Mesenchymal stem cell (in vitro differentiated cells and primary cell): ENCODE results near the gene PSMD8.

Source experiments
- DNase-seq: peaks from one replicate; pipeline ENCODE4 v3.0.0-alpha.2; 2013
- H2AFZ ChIP-seq: one replicate; pipeline ENCODE4 v1.6.1; 2013; ENCODE audit warnings: low read depth, mild to moderate bottlenecking, control low read depth, inconsistent platforms, low read length, moderate library complexity
- H2AK5ac ChIP-seq: 2 replicates; pipeline ENCODE4 v1.6.1; 2013; ENCODE audit warnings: low read length, moderate library complexity, mild to moderate bottlenecking, inconsistent platforms; ENCODE audit not compliant: severe bottlenecking
- H2BK120ac ChIP-seq: one replicate; pipeline ENCODE4 v1.6.1; 2013; ENCODE audit warnings: low read depth, mild to moderate bottlenecking, inconsistent platforms, low read length, moderate library complexity
- H2BK12ac ChIP-seq, 2 experiments: one replicate each; pipeline ENCODE4 v1.6.1; 2013; ENCODE audit warnings: inconsistent platforms in 2 of 2, low read length in 2 of 2, mild to moderate bottlenecking in 2 of 2, moderate library complexity in 2 of 2, control low read depth in 1 of 2
- H2BK15ac ChIP-seq: one replicate; pipeline ENCODE4 v1.6.1; 2013; ENCODE audit warnings: mild to moderate bottlenecking, low read depth, inconsistent platforms; ENCODE audit not compliant: poor library complexity, severe bottlenecking
- H2BK5ac ChIP-seq: 2 replicates; pipeline ENCODE4 v1.6.1; 2013; ENCODE audit warnings: low read depth, mild to moderate bottlenecking, low read length, control low read depth, inconsistent platforms; ENCODE audit not compliant: poor library complexity, severe bottlenecking
- H3K14ac ChIP-seq, 2 experiments: one replicate each; pipeline ENCODE4 v1.6.1; 2013; ENCODE audit warnings: inconsistent platforms in 2 of 2, low read length in 2 of 2, control low read depth in 1 of 2, mild to moderate bottlenecking in 1 of 2, moderate library complexity in 1 of 2
- H3K18ac ChIP-seq, 2 experiments: one replicate each; pipeline ENCODE4 v1.6.1; 2013; ENCODE audit warnings: inconsistent platforms in 2 of 2, low read length in 2 of 2, control low read depth in 1 of 2, low read depth in 1 of 2, mild to moderate bottlenecking in 1 of 2
- H3K23ac ChIP-seq, 2 experiments: one replicate each; pipeline ENCODE4 v1.6.1; 2013; ENCODE audit warnings: inconsistent platforms in 2 of 2, low read length in 2 of 2, mild to moderate bottlenecking in 2 of 2, moderate library complexity in 2 of 2, control low read depth in 1 of 2
- H3K27ac ChIP-seq: 2 replicates; pipeline ENCODE4 v1.5.1; 2013; ENCODE audit warnings: mild to moderate bottlenecking, moderate library complexity, low read length, control low read depth, inconsistent platforms; ENCODE audit not compliant: poor library complexity, severe bottlenecking
- H3K27me3 ChIP-seq, 2 experiments: 2 replicates each; pipeline versions ENCODE4 v1.6.1 to v1.7.0; 2013; ENCODE audit warnings: low read length in 2 of 2, mild to moderate bottlenecking in 2 of 2, moderate library complexity in 2 of 2, control low read depth in 1 of 2, inconsistent platforms in 1 of 2; ENCODE audit not compliant: control insufficient read depth in 1 of 2, insufficient read depth in 1 of 2
- H3K36me3 ChIP-seq, 2 experiments: 2 replicates each; pipeline versions ENCODE4 v1.6.1 to v1.7.0; 2013; ENCODE audit warnings: low read length in 2 of 2, control low read depth in 1 of 2, inconsistent platforms in 1 of 2, low read depth in 1 of 2, mild to moderate bottlenecking in 1 of 2; ENCODE audit not compliant: insufficient read depth in 2 of 2, control insufficient read depth in 1 of 2
- H3K4ac ChIP-seq, 2 experiments: one replicate each; pipeline ENCODE4 v1.6.1; 2013; ENCODE audit warnings: inconsistent platforms in 2 of 2, low read length in 2 of 2, mild to moderate bottlenecking in 2 of 2, moderate library complexity in 2 of 2, control low read depth in 1 of 2, low read depth in 1 of 2
- H3K4me1 ChIP-seq: 2 replicates; pipeline ENCODE4 v1.6.1; 2013; ENCODE audit warnings: low read depth, low read length, control low read depth; ENCODE audit not compliant: control insufficient read depth, insufficient read depth
- H3K4me2 ChIP-seq: 2 replicates; pipeline ENCODE4 v1.6.1; 2013; ENCODE audit warnings: low read length, mild to moderate bottlenecking, inconsistent platforms; ENCODE audit not compliant: poor library complexity, severe bottlenecking
- H3K4me3 ChIP-seq, 2 experiments: 2 replicates each; pipeline versions ENCODE4 v1.5.1 to v1.7.0; 2013; ENCODE audit warnings: low read length in 2 of 2, mild to moderate bottlenecking in 2 of 2, control low read depth in 1 of 2, low read depth in 1 of 2; ENCODE audit not compliant: insufficient read depth in 1 of 2
- H3K79me1 ChIP-seq: replicated peaks from 2 replicates; pipeline ENCODE4 v1.6.1; 2013; ENCODE audit warnings: mild to moderate bottlenecking, control low read depth, low read length, inconsistent platforms; ENCODE audit not compliant: poor library complexity, severe bottlenecking
- H3K9ac ChIP-seq: 2 replicates; pipeline ENCODE4 v1.7.0; 2013; ENCODE audit warnings: mild to moderate bottlenecking, low read length, moderate library complexity
- H3K9me3 ChIP-seq: 2 replicates; pipeline ENCODE4 v1.7.0; 2013; ENCODE audit warnings: mild to moderate bottlenecking, low read length; ENCODE audit not compliant: control insufficient read depth
- H4K8ac ChIP-seq: one replicate; pipeline ENCODE4 v1.6.1; 2013; ENCODE audit warnings: inconsistent platforms, mild to moderate bottlenecking, low read length, moderate library complexity
- H4K91ac ChIP-seq: one replicate; pipeline ENCODE4 v1.6.1; 2013; ENCODE audit warnings: mild to moderate bottlenecking, low read length, inconsistent platforms
- WGBS: methylation state at CpG from one replicate; pipeline ENCODE4 v1.1.7; 2013; ENCODE audit warnings: mixed read lengths; 5-methylcytosine and 5-hydroxymethylcytosine counted together

The PSMD8 gene

GRCh38 chr19:38359242-38360021 is 14.9 kb upstream of the PSMD8 start:
- Histone ChIP-seq H3K27ac (no peak overlapping the region), H2AK5ac (no peak overlapping the region), H2BK5ac (no peak overlapping the region), H3K79me1 (no peaks in the 10 kb centered on the region), H3K4me3 (no peak overlapping the region), H3K23ac (no peak overlapping the region), H2BK120ac (no peak overlapping the region), H4K8ac (no peak overlapping the region), H3K4ac (no peak overlapping the region), H3K36me3 (no peaks in the 10 kb centered on the region), H3K14ac (no peak overlapping the region), H3K9me3 (no peaks in the 10 kb centered on the region), H3K4me2 (no peak overlapping the region), H3K9ac (no peak overlapping the region), H3K18ac (no peak overlapping the region), H2BK12ac (no peak overlapping the region), H3K27me3 (peaks cover 49 to 59% of the 10 kb centered on the region in 2 experiments), H3K4me1 (peaks cover 13% of the 10 kb centered on the region), H4K91ac (no peak overlapping the region), H2AFZ (no peak overlapping the region), H2BK15ac (no peak overlapping the region)
- WGBS = 59% methylated on average over 18 of the region's 18 CpGs
- DNase-seq = no peak

GRCh38 chr19:38360351-38360750 is 14.0 kb upstream of the PSMD8 start:
- H3K14ac ChIP-seq = no peak overlapping the region
- 90% methylated on average over 8 of the region's 9 CpGs for WGBS
- DNase-seq = no peak

GRCh38 chr19:38360839-38361631 is 13.3 kb upstream of the PSMD8 start:
- no peak for DNase-seq
- Histone ChIP-seq H2BK15ac (no peak overlapping the region), H3K18ac (no peak overlapping the region)

More at GRCh38 chr19:38360351-38360750, 14.0 kb upstream of the PSMD8 start:
- H3K4ac ChIP-seq = no peak overlapping the region
- no peak overlapping the region for H2BK12ac ChIP-seq
- H3K9ac ChIP-seq = no peak overlapping the region
- no peak overlapping the region for H3K4me2 ChIP-seq
- no peak overlapping the region for H4K91ac ChIP-seq
- no peak overlapping the region for H2BK5ac ChIP-seq
- H2BK120ac ChIP-seq = no peak overlapping the region
- no peaks in the 10 kb centered on the region for H3K36me3 ChIP-seq
- H2AFZ ChIP-seq = no peak overlapping the region
- H3K9me3 ChIP-seq = no peaks in the 10 kb centered on the region
- H3K4me1 ChIP-seq = peaks cover 13% of the 10 kb centered on the region
- no peak overlapping the region for H3K18ac ChIP-seq
- no peak overlapping the region for H3K4me3 ChIP-seq
- no peak overlapping the region for H2AK5ac ChIP-seq
- H4K8ac ChIP-seq = no peak overlapping the region
- no peak overlapping the region for H3K23ac ChIP-seq
- peaks cover 44 to 63% of the 10 kb centered on the region in 2 experiments for H3K27me3 ChIP-seq
- no peaks in the 10 kb centered on the region for H3K79me1 ChIP-seq
- no peak overlapping the region for H2BK15ac ChIP-seq
- no peak overlapping the region for H3K27ac ChIP-seq

GRCh38 chr19:38361633-38362075 is 12.7 kb upstream of the PSMD8 start:
- Histone ChIP-seq H3K23ac (no peak overlapping the region), H3K4ac (no peak overlapping the region), H3K27me3 (peaks cover 38 to 60% of the 10 kb centered on the region in 2 experiments), H3K4me1 (peaks cover 13% of the 10 kb centered on the region), H2BK15ac (no peak overlapping the region), H3K36me3 (no peaks in the 10 kb centered on the region), H3K79me1 (no peaks in the 10 kb centered on the region), H3K27ac (no peak overlapping the region), H3K9ac (no peak overlapping the region), H2BK12ac (no peak overlapping the region), H3K9me3 (no peaks in the 10 kb centered on the region), H2BK120ac (no peak overlapping the region), H3K4me3 (peak overlapping the region; percentile 73 to 77), H3K14ac (peak overlapping the region in 1 of 2 experiments; percentile 26), H3K4me2 (peak overlapping the region; percentile 100), H2AK5ac (no peak overlapping the region), H2BK5ac (no peak overlapping the region), H4K8ac (no peak overlapping the region), H2AFZ (peak overlapping the region; percentile 75), H4K91ac (no peak overlapping the region), H3K18ac (no peak overlapping the region)
- DNase-seq = peak; percentile 83
- WGBS = under 1% methylated on average over 35 of the region's 37 CpGs

More at GRCh38 chr19:38360839-38361631, 13.3 kb upstream of the PSMD8 start:
- Histone ChIP-seq H3K23ac (no peak overlapping the region), H3K27me3 (peaks cover 44 to 61% of the 10 kb centered on the region in 2 experiments), H2BK12ac (no peak overlapping the region), H3K4me2 (peak overlapping the region; percentile 100), H3K4me3 (peak overlapping the region; percentile 73 to 77), H2BK5ac (no peak overlapping the region), H3K79me1 (no peaks in the 10 kb centered on the region), H3K4ac (no peak overlapping the region), H3K9me3 (no peaks in the 10 kb centered on the region), H3K9ac (no peak overlapping the region), H3K36me3 (no peaks in the 10 kb centered on the region), H4K8ac (no peak overlapping the region), H3K4me1 (peaks cover 13% of the 10 kb centered on the region), H3K27ac (no peak overlapping the region), H2BK120ac (no peak overlapping the region), H4K91ac (no peak overlapping the region), H2AFZ (peak overlapping the region; percentile 54), H2AK5ac (no peak overlapping the region), H3K14ac (no peak overlapping the region)
- WGBS = 23% methylated on average over 22 of the region's 23 CpGs
